ENCODE data around the gene TOGARAM2.

DNA sequence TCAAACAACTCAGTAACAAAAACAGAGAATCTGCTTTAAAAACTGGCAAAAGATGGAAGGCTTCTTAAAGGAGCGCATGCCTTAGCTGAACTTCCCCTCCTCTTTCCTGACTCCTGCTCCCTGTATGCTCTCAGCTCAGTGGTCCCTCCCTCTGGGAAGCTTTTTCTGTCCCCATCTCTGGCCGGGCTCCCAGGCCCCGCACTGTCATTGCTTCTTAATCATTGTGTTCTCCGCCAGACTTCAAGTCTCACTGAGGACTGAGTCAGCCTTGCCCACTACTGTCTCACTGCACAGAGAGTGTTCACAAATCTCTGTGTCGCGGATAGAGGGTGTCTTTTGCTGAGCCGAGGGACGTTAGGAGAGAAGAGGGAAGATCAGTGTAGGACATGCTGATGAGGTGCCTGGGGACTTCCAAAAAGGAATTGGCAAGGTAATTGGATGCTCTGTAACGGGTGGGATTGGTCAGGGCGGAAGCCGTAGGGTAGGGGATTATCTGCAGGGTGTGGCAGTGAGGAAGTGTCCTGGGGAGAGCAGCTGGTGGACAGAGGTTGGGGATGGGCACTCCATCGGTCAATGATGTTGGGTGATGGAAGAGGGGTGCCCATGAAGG lies 16.2 kb downstream of the TOGARAM2 start:
- TF ChIP-seq EZH2 (IDR thresholded peaks at IDR 0.05) (no peak), YY1 (IDR thresholded peaks at IDR 0.05; ENCODE audit: extremely low read depth, insufficient replicate concordance, low read depth, low read length) (no peak), EZH2phosphoT487 (IDR thresholded peaks at IDR 0.05; ENCODE audit: borderline replicate concordance) (no peak), POLR2A (IDR thresholded peaks at IDR 0.05; ENCODE audit: borderline replicate concordance, extremely low read depth, insufficient read depth, insufficient read length) (no peak), ZFX (IDR thresholded peaks at IDR 0.05) (no peak), ZBTB33 (IDR thresholded peaks at IDR 0.05; ENCODE audit: extremely low read depth, insufficient replicate concordance, low read length) (no peak), EGR1 (IDR thresholded peaks at IDR 0.05; ENCODE audit: low read depth) (no peak), POLR2AphosphoS5 (IDR thresholded peaks at IDR 0.05; ENCODE audit: low read depth, low read length) (no peak), CEBPB (IDR thresholded peaks at IDR 0.05; ENCODE audit: low read depth) (no peak), CBX3 (IDR thresholded peaks at IDR 0.05; ENCODE audit: low read depth) (no peak)
- TF ChIP-seq, protein P1, sequence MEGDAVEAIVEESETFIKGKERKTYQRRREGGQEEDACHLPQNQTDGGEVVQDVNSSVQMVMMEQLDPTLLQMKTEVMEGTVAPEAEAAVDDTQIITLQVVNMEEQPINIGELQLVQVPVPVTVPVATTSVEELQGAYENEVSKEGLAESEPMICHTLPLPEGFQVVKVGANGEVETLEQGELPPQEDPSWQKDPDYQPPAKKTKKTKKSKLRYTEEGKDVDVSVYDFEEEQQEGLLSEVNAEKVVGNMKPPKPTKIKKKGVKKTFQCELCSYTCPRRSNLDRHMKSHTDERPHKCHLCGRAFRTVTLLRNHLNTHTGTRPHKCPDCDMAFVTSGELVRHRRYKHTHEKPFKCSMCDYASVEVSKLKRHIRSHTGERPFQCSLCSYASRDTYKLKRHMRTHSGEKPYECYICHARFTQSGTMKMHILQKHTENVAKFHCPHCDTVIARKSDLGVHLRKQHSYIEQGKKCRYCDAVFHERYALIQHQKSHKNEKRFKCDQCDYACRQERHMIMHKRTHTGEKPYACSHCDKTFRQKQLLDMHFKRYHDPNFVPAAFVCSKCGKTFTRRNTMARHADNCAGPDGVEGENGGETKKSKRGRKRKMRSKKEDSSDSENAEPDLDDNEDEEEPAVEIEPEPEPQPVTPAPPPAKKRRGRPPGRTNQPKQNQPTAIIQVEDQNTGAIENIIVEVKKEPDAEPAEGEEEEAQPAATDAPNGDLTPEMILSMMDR (IDR thresholded peaks at IDR 0.05 in 2 of 3, conservative IDR thresholded peaks at IDR 0.05 in 1 of 3; ENCODE audit: borderline replicate concordance in 1 of 3, insufficient read depth in 1 of 3, low read depth in 2 of 3, low read length in 2 of 3): no peak
- TF ChIP-seq, protein P2, sequence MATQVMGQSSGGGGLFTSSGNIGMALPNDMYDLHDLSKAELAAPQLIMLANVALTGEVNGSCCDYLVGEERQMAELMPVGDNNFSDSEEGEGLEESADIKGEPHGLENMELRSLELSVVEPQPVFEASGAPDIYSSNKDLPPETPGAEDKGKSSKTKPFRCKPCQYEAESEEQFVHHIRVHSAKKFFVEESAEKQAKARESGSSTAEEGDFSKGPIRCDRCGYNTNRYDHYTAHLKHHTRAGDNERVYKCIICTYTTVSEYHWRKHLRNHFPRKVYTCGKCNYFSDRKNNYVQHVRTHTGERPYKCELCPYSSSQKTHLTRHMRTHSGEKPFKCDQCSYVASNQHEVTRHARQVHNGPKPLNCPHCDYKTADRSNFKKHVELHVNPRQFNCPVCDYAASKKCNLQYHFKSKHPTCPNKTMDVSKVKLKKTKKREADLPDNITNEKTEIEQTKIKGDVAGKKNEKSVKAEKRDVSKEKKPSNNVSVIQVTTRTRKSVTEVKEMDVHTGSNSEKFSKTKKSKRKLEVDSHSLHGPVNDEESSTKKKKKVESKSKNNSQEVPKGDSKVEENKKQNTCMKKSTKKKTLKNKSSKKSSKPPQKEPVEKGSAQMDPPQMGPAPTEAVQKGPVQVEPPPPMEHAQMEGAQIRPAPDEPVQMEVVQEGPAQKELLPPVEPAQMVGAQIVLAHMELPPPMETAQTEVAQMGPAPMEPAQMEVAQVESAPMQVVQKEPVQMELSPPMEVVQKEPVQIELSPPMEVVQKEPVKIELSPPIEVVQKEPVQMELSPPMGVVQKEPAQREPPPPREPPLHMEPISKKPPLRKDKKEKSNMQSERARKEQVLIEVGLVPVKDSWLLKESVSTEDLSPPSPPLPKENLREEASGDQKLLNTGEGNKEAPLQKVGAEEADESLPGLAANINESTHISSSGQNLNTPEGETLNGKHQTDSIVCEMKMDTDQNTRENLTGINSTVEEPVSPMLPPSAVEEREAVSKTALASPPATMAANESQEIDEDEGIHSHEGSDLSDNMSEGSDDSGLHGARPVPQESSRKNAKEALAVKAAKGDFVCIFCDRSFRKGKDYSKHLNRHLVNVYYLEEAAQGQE (IDR thresholded peaks at IDR 0.05; ENCODE audit: low read depth): no peak
